Measurements from ENCODE around the gene GNB1. TPM values are rescaled to one million over a fixed set of nuclear protein-coding genes. Genes with fewer than 3 reads are reported as not detected.
A peak's percentile ranks its signal among the peaks of the same experiment; 100 is the strongest.

Gene GNB1
- total RNA-seq, 1 donor: 88.7 TPM

DNA sequence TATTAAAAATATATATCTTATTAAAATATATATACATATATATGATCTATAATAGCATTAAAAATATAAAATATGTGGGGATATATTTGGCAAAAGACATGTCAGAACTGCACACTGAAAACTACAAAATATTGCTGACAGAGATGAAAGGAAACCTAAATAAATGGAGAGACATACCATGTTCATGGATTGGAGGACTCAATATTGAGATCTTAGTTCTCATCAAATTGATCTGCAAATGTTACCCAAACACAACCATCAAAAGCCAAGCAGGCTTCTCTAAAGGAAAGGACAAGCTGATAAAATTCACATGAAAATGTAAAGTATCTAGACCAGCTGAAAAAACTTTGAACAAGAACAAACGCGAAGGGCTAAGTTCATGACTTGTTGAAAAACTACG is 119.8 kb downstream of the GNB1 start:
- H3K4me1 ChIP-seq (ENCODE audit: insufficient read depth, low read length): peaks cover 5% of the 10 kb centered on the region
- H3K4me3 ChIP-seq (ENCODE audit: insufficient read depth, low read length): no peak overlapping the region
- no peak overlapping the region for H3K4me2 ChIP-seq (ENCODE audit: insufficient read depth, low read length)
- TF ChIP-seq, protein P1, sequence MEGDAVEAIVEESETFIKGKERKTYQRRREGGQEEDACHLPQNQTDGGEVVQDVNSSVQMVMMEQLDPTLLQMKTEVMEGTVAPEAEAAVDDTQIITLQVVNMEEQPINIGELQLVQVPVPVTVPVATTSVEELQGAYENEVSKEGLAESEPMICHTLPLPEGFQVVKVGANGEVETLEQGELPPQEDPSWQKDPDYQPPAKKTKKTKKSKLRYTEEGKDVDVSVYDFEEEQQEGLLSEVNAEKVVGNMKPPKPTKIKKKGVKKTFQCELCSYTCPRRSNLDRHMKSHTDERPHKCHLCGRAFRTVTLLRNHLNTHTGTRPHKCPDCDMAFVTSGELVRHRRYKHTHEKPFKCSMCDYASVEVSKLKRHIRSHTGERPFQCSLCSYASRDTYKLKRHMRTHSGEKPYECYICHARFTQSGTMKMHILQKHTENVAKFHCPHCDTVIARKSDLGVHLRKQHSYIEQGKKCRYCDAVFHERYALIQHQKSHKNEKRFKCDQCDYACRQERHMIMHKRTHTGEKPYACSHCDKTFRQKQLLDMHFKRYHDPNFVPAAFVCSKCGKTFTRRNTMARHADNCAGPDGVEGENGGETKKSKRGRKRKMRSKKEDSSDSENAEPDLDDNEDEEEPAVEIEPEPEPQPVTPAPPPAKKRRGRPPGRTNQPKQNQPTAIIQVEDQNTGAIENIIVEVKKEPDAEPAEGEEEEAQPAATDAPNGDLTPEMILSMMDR (IDR thresholded peaks at IDR 0.05; ENCODE audit: extremely low read depth, low read depth, low read length): no peak
- no peak overlapping the region for H2AFZ ChIP-seq (ENCODE audit: low read length)
- H3K36me3 ChIP-seq (ENCODE audit: insufficient read depth, low read length): peaks cover 8% of the 10 kb centered on the region
- peaks cover 17% of the 10 kb centered on the region for H4K20me1 ChIP-seq (ENCODE audit: insufficient read depth, low read length)
- peaks cover 2% of the 10 kb centered on the region for H3K9me3 ChIP-seq (ENCODE audit: low read depth, low read length)
- no peak for DNase-seq (ENCODE audit: insufficient read length, low spot score, missing footprints)
- H3K27ac ChIP-seq (ENCODE audit: low read depth, low read length): no peak overlapping the region
- H3K27me3 ChIP-seq (ENCODE audit: insufficient read depth, low read length): no peaks in the 10 kb centered on the region
- peaks cover 96% of the 10 kb centered on the region for H3K79me2 ChIP-seq (ENCODE audit: insufficient read depth, low read length)

DNA sequence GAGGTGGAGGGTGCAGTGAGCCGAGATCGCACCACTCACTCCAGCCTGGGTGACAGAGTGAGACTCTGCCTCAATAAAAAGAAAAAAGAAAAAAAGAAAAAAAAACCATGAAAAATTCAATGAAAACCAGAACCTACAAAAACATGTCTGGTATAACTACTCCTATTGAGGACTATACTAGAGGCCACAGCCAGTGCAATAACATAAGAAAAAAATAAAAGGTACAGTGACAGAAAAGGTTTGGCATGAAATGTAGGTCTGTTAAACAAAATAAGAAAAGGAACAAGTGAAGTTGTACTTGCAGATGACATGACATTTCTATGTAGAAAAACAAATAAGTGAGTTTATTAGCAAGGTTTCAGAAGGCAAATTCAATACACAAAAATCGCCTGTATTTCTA is 120.8 kb downstream of the GNB1 start:
- Histone ChIP-seq H3K9me3 (ENCODE audit: low read depth, low read length) (peaks cover 2% of the 10 kb centered on the region), H2AFZ (ENCODE audit: low read length) (no peak overlapping the region), H3K79me2 (ENCODE audit: insufficient read depth, low read length) (peaks cover 95% of the 10 kb centered on the region), H3K4me3 (ENCODE audit: insufficient read depth, low read length) (no peak overlapping the region), H3K27ac (ENCODE audit: low read depth, low read length) (no peak overlapping the region), H3K27me3 (ENCODE audit: insufficient read depth, low read length) (no peaks in the 10 kb centered on the region), H3K36me3 (ENCODE audit: insufficient read depth, low read length) (peaks cover 11% of the 10 kb centered on the region), H3K4me1 (ENCODE audit: insufficient read depth, low read length) (no peaks in the 10 kb centered on the region), H3K4me2 (ENCODE audit: insufficient read depth, low read length) (no peak overlapping the region), H4K20me1 (ENCODE audit: insufficient read depth, low read length) (peaks cover 11% of the 10 kb centered on the region)
- peak; percentile 73 for DNase-seq (ENCODE audit: insufficient read length, low spot score, missing footprints)
- TF ChIP-seq, protein P1 (IDR thresholded peaks at IDR 0.05; ENCODE audit: extremely low read depth, low read depth, low read length): no peak

DNA sequence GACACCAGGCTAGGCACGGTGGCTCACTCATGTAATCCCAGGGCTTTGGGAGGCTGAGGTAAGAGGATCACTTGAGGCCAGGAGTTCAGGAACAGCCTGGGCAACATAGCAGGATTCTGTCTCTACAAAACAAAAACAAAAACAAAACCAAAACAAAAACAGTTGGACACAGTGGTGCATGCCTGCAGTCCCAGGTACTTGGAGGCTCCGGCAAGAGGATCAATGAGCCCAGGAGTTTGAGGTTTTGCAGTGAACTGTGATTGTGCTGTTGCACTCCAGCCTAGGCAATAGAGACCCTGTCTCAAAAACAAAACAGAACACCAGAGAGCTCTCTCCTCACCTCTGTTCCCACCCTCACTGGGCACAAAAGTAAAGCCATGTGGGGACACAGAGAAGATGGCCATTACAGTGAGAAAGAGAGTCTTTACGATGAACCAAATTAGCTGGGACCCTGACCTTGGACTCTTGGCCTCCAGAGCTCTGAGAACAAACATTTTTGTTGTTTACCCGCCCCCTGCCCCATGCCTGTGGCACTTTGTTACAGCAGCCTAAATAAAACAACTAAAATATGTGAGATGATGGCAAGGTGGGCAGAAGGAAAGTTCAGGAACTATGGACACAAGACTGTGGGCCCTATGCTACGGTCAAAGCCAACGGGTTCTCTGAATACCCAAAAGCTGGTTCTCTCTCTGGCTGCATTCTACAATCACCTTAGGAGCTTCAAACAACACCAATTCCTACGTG is 122.5 kb downstream of the GNB1 start:
- TF ChIP-seq, protein P1 (IDR thresholded peaks at IDR 0.05; ENCODE audit: extremely low read depth, low read depth, low read length): no peak
- Histone ChIP-seq H3K4me2 (ENCODE audit: insufficient read depth, low read length) (no peak overlapping the region), H3K27ac (ENCODE audit: low read depth, low read length) (no peak overlapping the region), H3K4me1 (ENCODE audit: insufficient read depth, low read length) (no peaks in the 10 kb centered on the region), H4K20me1 (ENCODE audit: insufficient read depth, low read length) (peaks cover 15% of the 10 kb centered on the region), H3K79me2 (ENCODE audit: insufficient read depth, low read length) (peaks cover 94% of the 10 kb centered on the region), H3K27me3 (ENCODE audit: insufficient read depth, low read length) (no peaks in the 10 kb centered on the region), H3K9me3 (ENCODE audit: low read depth, low read length) (peaks cover 2% of the 10 kb centered on the region), H2AFZ (ENCODE audit: low read length) (no peak overlapping the region), H3K4me3 (ENCODE audit: insufficient read depth, low read length) (no peak overlapping the region), H3K36me3 (ENCODE audit: insufficient read depth, low read length) (peaks cover 14% of the 10 kb centered on the region)
- peak; percentile 15 for DNase-seq (ENCODE audit: insufficient read length, low spot score, missing footprints)

DNA sequence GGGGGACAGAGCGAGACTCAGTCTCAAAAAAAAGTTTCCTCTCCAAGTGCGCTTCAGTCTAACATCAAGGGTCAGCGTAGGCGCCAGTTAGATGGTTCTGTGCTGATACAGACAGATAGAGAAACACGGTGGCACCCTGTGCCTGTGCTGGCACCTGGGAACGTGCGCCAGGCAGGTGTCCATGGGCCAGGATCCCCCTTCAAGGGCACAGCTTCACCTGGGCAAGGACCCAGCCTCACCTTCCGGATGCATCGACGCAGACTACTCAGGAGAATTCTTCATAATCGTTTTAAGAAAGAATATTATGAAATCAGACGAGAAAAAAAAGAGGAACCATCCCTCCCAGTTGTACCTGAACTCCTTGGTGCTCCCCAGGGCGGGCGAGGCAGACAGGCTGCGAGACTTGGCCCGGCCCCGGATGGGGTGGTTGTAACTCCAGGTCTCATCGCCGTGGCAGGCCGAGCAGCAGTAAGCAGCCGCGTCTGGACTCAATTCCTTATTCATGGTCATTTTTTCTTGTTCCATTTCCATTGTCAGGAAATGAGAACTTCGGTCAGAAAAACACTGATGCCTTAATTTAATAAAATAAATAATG is 125.9 kb downstream of the GNB1 start:
- no peaks in the 10 kb centered on the region for H3K4me1 ChIP-seq (ENCODE audit: insufficient read depth, low read length)
- H3K9me3 ChIP-seq (ENCODE audit: low read depth, low read length): no peaks in the 10 kb centered on the region
- H3K4me2 ChIP-seq (ENCODE audit: insufficient read depth, low read length): no peak overlapping the region
- H3K36me3 ChIP-seq (ENCODE audit: insufficient read depth, low read length): peaks cover 20% of the 10 kb centered on the region
- H3K4me3 ChIP-seq (ENCODE audit: insufficient read depth, low read length): no peak overlapping the region
- DNase-seq (ENCODE audit: insufficient read length, low spot score, missing footprints): peak; percentile 53
- no peak overlapping the region for H3K27ac ChIP-seq (ENCODE audit: low read depth, low read length)
- peaks cover 89% of the 10 kb centered on the region for H3K79me2 ChIP-seq (ENCODE audit: insufficient read depth, low read length)
- no peak overlapping the region for H2AFZ ChIP-seq (ENCODE audit: low read length)
- peaks cover 15% of the 10 kb centered on the region for H4K20me1 ChIP-seq (ENCODE audit: insufficient read depth, low read length)
- TF ChIP-seq, protein P1 (IDR thresholded peaks at IDR 0.05; ENCODE audit: extremely low read depth, low read depth, low read length): no peak
- no peaks in the 10 kb centered on the region for H3K27me3 ChIP-seq (ENCODE audit: insufficient read depth, low read length)
